Measurements from ENCODE around the gene SRPRA.
A peak's percentile ranks its signal among the peaks of the same experiment; 100 is the strongest.
"Not testable (repeated sequence)": the region's sequence is repeated elsewhere in the genome, so short reads cannot be mapped to it uniquely, and the experiment has no call there.

Gene SRPRA, protein sequence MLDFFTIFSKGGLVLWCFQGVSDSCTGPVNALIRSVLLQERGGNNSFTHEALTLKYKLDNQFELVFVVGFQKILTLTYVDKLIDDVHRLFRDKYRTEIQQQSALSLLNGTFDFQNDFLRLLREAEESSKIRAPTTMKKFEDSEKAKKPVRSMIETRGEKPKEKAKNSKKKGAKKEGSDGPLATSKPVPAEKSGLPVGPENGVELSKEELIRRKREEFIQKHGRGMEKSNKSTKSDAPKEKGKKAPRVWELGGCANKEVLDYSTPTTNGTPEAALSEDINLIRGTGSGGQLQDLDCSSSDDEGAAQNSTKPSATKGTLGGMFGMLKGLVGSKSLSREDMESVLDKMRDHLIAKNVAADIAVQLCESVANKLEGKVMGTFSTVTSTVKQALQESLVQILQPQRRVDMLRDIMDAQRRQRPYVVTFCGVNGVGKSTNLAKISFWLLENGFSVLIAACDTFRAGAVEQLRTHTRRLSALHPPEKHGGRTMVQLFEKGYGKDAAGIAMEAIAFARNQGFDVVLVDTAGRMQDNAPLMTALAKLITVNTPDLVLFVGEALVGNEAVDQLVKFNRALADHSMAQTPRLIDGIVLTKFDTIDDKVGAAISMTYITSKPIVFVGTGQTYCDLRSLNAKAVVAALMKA

DNA sequence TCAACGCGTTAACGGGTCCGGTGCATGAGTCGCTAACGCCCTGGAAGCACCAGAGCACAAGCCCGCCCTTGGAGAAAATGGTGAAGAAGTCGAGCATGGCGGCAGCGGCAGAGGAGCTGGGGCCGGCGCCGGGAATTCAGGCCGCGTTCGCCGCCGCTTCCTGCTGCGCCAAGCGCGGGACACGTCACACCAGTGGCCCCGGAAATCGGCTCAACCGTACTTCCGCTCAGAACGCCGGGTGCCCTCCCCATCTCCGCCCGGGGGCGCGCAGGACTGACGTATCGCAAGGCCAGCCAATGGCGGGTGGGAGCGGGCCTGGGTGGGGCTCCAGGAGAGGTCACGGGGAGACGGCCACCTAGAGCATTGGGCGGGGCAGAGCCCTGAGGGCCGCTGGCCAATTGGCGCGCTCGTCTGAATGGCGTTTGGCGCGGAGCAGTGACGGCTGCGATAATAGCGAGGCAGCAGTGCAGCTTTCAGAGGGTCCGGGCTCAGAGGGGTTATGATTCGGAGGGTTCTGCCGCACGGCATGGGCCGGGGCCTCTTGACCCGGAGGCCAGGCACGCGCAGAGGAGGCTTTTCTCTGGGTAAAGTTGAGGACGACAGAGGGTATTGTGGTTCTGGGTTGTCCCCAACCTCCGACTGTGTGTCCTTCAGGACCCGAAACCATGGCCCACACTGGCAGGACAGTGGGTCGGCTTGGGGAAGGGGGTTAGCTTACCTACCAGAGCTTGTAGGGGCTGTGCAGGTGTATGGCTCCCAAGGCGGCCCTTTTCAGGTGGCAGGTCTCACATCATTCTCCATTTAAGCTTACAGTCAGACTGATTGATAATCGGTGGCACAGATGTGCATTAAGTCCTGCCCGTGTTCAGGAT lies at the start of gene SRPRA, which contains the start of gene FOXRED1:
SRPRA (minus strand) TSS at position 188 of the 872 bp plus-strand sequence; CDS start at position 97, 91 bp downstream.
FOXRED1 (plus strand) TSS at position 447 of the 872 bp plus-strand sequence; CDS start at position 500, 53 bp downstream.
- peak; percentile 100 for DNase-seq (ENCODE audit: low spot score)

DNA sequence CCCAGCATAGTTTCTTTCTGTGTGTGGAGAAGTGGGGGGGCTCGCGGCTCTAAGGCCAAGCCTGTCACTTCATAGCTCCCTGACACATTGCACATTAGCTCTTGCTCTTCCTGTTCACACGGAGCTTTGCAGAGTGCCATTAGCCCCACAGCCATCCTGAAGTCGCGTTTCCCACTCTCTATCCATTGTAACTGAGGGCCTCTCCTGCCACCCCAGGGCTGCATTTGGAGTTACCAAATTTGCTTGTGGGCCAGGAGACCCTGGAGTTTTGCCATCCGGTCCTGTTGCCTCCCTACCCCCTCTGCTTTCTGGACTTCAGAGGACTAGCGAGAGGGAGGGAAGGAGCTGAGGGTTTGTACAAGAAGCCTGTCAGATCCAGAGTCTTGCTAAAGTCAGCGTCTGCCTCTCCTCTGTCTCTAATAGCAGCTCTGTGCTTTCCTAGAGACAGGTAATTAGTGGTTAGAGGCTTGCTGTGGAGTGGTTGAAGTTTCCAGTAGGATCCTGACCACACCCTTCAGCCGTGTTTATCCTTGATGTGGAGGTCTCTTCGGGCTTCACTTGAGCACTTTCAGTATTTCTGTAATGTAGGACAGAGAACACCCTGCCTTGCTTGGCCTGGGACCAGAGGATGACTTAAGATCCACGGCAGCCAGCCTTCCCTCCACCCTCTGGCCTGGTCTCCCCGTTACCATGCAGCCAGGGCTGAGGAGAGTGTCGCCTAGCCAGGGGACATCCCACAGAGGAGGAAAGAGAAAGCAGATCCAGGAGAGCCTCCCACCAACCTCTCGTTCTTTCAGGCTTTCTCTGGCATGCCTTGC lies 49.3 kb upstream of the SRPRA start:
- peak; percentile 83 for DNase-seq (ENCODE audit: low spot score)

DNA sequence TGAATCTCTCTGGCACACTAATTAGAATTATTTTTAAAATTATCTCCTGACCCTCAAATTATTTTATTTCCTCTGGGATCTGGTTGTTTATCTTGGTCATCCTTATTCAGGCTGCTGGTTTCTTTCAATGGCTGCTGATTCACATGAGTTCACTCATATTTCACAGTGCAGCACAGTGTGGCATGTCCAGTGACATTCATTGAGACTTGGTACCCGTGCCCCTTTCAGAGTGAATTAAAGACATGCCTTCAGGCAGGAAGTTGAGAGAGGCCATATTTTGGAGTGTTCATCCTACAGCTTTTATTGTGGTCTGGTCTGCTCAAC lies 48.7 kb upstream of the SRPRA start:
- DNase-seq (ENCODE audit: low spot score) = no peak

DNA sequence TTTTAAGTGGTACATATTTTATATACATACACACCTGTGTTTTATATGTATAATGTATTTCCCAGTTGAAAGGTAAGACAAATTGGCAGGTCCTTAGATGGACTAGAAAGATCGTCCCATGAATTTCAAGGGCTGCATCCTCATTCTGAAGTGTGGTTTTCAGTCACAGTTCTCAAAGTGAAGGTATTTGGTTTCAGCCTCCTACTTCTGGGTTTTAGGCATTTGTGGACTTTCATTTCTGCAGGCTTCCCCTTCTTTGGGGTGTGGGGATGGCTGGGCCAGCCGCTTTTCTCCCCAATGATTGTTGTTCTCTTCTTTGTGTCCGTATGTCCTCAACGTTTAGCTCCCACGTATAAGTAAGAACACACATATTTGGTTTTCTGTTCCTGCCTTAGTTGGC lies 45.1 kb upstream of the SRPRA start:
- no peak for DNase-seq (ENCODE audit: low spot score)

DNA sequence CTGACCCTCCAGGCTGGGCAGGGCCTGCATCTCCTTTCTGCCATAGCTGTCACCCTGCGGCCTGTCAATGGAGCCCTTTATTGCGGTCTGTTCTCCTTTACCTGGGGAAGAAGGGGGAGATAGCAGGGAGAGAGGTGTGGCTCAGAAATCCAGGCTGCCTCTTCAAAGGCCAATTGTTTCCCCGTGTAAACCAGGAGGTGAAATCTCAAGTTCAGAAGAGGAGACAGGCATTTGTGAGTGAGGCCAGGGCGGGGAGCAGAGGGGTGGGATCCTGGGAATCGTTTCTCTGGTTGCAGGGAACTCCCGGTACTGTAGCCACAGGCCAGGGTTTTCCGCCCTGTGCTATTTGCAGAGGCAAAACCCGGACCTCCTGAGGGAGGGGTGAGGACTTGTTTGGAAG lies 44.3 kb upstream of the SRPRA start:
- no peak for DNase-seq (ENCODE audit: low spot score)

DNA sequence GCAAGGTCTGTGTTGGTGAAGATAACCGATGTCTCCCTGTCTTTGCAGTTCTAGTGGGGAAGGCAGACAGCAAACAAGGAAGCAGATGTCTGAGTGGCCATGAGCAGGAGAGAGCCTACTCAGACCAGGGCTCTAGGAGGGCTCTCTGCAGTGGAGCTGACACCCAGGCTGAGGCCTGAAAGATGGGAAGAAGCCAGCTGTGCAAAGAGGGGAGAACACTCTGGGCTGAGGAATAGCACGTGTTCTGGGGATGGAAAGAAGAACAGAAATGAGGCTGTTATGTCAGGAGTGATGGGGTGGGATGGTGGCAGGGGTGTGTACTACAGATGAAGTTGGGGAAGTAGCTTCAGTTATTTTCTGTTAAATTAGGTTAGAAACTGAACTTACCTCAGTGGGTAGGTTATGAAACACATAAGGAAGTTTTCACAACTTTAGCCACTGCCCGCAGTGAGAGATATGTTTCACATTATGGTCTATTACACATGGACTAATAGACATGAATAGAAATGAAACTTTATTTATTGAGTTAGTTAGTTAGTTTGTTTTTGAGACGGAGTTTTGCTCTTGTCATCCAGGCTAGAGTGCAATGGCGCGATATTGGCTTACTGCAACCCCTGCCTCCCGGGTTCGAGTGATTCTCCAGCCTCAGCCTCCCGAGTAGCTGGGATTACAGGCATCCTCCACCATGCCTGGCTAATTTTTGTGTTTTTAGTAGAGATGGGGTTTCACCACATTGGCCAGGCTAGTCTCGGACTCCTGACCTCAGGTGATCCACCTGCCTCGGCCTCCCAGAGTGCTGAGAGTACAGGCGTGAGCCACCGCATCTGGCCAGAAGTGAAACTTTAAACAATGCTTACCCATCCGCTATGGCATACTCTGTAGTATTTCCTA lies 43.0 kb upstream of the SRPRA start:
- DNase-seq (ENCODE audit: low spot score) = no peak

DNA sequence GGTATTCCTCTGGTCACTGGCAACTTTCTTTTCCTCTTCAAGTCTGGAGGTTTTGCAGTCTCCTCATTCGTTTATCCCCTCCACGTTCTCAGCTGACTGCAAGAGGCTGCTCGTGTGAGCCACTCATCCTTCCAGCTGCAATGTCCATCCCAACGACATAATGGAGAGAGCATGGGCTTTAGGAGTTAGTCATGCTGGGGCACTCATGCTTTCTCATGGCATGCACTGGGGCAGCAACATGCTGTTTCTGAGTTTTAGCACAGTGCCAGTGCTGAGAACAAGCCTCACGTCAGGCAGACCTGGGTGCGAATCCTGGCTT lies 42.3 kb upstream of the SRPRA start:
- no peak for DNase-seq (ENCODE audit: low spot score)

DNA sequence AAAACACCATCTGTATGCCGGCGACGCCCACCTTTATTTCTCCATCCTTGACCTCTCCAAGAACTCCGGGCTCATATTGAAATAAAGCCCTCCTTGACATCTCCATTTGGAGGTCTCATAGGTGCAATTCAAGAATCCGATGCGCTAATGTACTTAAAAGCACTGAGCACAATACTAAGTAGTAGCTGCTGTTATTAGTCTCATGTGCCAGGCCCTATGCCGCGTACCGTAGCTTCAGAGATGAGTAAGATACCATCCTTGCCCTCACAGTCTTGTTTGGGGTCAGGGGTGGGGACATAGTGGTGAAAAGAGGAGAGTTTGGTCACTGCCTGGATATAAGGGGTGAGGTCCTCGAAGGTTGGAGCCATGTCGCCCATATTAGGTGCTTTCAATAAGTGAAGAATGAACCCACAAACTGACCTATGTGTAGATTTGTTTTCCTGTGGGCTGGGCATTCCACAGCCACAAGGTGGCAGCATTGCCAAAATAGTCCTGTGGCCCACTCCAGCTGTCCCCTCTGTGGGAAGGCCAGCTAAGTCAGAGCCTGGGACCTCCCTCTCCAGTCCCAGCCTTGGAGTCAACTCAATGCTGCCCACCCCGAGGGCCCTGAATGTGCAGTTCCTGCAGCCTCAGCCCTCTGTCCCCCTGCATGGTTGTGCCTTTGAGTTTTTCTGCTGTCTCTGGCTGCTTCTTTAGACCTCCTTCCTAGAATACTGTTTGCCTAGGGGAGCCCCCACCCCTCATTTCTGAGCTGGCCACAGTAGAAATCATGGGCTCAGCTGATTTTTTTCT lies 41.7 kb upstream of the SRPRA start:
- peak; percentile 86 for DNase-seq (ENCODE audit: low spot score)

DNA sequence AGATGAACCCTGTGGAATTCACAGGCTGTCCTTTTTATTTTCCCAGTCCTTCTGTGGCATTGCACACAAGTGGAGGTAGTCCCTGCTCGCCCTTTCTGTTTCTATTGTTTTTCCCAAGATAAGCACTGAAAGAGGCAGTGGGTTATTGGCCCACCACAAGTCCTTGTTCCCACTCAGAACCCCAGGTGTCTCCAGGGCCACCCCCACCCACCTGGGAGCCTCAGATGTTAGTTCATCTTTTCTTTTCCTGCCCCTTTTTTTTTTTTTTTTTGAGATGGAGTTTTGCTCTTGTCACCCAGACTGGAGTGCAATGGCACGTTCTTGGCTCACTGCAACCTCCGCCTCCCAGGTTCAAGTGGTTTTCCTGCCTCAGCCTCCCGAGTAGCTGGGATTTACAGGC lies 40.1 kb upstream of the SRPRA start:
- DNase-seq (ENCODE audit: low spot score) = not testable (repeated sequence)

DNA sequence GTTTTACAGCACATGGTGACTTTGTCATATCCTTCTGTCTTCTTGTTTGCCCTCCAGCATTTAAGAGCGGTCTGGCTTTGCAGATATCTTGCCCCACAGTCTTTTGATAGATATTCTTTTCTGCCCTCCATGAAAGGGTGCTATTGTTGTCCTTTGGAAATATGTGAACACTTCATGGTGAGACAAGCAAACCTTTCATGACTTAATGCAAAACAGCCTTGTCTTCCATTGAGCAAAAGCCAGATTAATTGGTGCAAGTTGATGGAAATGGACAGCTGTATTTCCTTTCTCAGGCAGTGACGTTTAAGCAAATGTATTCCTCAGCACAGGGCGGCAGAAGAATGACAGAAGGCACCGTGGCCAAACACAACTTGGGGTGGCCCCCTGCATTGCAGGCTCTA lies 39.6 kb upstream of the SRPRA start:
- no peak for DNase-seq (ENCODE audit: low spot score)

DNA sequence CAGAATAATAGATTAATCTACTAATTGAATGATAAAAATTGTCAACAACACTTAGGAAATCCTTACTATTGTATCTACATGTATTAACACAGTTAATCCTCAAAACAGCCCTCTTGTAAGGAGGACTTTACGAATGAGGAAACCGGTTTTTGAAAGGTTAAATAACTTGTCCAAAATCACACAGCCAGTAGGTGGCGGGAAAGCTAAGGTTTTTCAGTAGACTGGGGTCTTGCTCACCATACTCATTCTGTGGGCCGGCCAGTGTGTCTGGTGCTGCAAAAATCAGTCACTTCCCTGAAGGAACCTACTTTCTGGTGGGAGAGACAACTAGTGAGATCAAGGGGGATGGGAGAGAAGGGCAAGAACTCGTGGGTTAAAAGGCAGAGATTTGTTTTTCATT lies 39.0 kb upstream of the SRPRA start:
- peak; percentile 36 for DNase-seq (ENCODE audit: low spot score)

DNA sequence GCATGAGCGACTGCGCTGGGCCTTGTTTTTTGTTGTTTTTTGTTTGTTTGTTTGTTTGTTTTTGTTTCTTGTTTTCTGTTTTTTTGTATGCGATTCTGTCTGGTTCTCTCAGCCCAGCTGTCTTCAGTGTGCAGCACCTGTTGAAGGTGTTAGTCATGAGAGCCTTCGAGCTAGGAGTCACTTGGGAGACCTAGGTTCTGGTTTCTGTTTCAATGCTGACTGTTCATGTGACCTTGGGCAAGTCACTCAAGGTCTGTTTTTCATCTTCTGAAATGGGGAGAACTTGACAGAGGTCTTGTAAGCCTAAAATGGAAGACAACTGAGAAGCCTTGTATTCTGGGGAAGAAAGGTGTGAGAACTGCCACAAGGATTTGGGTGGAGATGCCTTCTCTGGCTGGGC lies 37.0 kb upstream of the SRPRA start:
- no peak for DNase-seq (ENCODE audit: low spot score)

DNA sequence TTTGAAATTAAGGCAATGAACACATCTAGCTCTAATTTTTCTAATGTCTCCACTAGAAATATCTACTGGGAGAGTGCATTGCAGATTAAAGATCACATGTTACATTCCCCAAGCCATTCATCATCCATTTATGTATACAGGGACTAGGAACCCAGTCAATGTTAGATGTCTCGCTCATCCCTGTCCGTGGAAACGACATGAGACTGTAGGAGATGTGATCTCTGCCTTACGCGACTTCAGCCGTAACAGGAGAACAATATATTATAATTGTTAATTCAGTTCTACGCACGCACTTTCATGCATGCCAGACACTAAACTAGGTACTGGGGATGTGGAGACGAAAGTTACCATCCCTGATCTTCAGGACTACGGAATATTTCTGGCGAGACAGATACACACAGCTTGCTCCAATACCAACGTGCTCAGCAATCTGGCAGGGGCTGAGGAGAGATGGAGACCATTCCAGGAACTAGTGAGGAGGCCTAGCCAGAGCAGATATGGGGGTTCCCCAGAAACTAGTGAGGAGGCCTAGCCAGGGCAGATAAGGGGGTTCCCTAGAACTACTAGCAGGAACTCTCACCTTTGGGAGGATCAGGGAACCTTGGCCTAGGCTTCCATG lies 35.9 kb upstream of the SRPRA start:
- no peak for DNase-seq (ENCODE audit: low spot score)

DNA sequence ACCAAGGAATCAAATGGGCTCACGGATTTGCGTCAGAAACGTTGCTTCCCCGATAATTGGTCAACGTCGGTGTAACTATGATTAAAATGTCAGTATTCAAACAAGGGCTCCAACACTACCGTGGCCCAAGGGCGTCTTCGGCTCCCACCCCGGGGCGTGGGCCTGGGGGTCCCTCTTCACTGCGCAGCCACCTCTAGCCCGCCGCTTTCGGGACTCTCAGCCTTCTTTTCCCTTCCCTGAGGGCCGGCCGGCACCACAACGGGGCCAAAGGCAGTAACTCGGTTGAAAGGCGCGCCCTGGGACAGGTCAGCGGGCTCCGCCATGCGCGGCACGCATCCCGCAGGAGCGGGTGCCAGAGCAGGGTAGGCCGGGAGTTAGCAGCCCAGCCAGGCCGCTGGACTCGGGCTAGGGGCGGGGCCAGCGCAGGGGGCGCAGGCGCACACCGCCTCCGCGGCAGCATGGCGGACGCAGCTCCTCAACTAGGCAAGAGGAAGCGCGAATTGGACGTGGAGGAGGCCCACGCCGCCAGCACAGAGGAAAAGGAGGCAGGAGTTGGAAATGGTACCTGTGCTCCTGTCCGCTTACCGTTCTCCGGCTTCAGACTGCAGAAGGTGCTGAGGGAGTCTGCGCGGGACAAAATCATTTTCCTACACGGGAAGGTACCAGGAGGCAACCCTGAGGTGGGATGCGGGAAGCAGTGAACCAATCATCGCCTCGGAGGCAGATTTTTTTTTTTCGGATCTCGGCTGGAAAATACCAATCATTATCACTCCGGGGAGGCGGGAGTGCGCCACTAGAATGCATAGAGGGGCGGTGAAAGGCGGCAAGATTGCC lies 35.1 kb upstream of the SRPRA start, which contains the start of gene DCPS:
DCPS (plus strand) TSS at position 438 of the 834 bp plus-strand sequence; CDS start at position 459, 21 bp downstream.
- peak; percentile 99 for DNase-seq (ENCODE audit: low spot score)

DNA sequence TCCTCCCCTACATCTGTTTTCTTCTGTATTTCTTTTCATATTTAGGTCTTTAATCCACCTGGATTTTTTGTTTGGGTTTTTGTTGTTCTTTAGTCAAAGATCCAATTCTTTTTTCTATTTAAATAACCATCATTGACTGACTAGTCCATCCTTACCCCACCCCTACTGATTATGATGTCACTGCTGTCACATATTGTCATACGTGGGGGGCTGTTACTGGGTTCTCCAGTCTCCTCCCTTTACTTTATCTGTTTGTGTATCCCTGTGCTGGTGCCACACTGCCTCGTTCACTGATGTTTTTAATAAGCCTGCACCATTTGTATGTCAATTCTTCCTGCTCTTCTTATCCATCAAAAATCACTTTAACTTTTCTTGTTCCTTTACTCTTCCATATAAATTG lies 28.3 kb upstream of the SRPRA start:
- DNase-seq (ENCODE audit: low spot score) = no peak

DNA sequence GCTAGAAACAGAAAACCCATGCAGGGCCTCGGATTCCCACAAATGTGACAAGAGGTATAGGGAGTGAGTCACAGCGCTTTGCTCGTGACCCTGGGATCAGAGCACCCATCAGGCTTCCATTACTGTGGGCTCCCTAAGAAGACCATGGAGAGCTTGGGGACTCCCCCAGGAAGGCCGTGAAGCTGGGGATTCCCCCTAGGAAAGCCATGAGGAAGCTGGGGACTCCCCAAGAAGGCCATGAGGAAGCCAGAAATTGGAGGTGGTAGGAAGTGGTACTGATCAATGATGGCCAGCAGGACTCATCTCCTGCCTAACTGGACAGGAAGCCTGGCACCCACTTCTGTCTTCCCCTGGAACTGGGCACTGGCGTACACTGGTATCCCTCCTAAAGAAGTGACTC lies 25.0 kb upstream of the SRPRA start:
- DNase-seq (ENCODE audit: low spot score) = no peak

DNA sequence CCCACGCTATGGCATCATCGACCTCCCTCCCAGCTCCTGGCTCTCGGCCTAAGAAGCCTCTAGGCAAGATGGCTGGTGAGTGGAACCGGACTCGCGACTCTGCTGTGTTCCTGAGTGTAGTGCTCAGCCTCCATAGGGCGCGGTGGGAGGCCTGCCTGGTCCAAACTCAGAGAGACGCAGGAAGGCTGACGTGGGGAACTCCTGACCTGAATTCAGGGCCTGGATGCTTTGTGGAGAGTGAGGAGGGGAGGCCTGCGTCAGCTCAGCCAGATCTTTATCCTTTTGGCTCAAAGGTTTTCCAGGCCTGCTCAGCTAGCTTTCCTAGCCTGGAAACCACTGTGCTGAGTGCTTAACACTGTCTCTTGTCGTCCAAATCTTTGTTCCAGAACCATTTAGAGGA lies 22.2 kb upstream of the SRPRA start:
- no peak for DNase-seq (ENCODE audit: low spot score)

DNA sequence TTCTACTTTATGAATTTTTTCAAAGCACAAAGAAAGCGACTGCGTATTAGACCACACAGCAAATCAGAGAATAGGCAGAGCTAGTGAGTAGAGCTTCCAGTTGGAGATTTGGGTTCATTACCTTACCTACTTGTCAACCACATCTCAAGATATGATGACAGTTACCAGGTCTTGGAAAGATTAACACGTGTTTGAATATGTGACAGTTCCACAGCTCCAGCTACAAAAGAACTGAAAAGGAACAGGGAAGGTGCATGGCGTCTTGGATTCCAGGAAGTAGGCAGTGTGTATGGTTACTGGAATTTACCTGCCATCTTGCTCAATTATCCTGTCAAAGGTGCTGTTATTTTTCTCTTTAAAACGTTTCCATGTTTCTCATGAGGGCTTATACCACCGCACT lies 19.5 kb upstream of the SRPRA start:
- no peak for DNase-seq (ENCODE audit: low spot score)

DNA sequence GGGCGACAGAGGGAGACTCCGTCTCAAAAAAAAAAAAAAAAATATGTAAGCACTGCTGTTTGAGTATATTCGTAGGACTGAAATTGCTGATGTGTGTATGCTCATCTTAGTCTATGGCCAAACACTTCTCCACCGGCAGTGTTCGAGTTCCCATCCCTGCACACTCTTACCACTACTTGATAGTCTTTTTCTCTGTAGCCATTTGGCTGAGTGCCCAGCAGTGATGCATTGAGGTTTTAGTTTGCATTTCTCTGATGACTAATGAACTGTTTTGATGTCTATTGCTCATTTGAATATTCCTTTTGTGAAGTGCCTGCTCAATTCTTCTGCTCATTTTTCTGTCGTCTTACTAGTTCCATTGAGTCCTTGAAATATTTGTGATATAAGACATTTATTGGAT lies 16.1 kb upstream of the SRPRA start:
- DNase-seq (ENCODE audit: low spot score) = peak; percentile 77

Measured in GM03348 (cell line).